Stimulated activated CD4-positive, alpha-beta T cell treated with anti-CD3 and anti-CD28 coated beads, Interleukin-2, amount 100 ng/mL, for 24 hours (primary cell): ENCODE data around the gene ZSWIM9.

Source experiments
- DNase-seq, 2 donors: peaks; one replicate each; pipeline ENCODE4 v3.0.0-alpha.2; 2020

ZSWIM9 gene

DNA sequence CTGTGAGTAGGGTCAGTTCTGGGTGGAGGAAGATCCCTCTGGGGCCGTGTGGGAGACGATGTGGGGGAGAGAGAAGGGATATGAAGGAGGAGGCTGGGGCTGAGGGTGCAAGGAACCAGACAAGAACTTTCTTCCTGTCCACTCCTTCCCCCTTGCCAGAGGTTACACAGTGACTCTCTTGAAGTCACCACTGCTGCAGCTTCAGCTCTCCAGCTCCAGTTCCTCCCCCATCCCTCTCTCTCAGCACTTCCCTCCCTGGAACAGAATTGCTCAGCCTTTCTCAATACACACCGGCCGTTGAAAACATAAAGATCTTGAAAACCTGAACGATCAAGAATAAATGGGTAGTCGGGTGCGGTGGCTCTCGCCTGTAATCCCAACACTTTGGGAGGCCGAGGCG is 5.1 kb downstream of the ZSWIM9 start:
- DNase-seq, result no peak

DNA sequence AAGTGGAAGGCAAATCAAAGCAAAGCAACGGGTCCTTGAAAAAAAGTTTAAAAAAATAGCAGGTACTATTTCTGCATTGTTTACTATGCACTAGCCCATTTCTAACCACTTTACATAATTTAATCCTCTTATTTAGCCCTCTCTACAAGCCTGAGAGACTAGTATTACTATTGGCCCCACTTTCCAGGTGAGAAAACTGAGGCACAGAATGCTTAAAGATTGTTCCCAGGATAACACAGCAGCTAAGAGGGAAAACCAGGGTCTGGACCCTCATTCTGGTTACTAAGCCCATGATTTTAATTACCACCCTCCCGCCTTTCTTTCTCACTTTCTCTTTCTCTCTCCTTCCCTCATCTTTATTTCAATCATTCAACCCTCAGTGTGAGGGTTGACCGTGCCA is 5.7 kb downstream of the ZSWIM9 start:
- DNase-seq, result no peak

DNA sequence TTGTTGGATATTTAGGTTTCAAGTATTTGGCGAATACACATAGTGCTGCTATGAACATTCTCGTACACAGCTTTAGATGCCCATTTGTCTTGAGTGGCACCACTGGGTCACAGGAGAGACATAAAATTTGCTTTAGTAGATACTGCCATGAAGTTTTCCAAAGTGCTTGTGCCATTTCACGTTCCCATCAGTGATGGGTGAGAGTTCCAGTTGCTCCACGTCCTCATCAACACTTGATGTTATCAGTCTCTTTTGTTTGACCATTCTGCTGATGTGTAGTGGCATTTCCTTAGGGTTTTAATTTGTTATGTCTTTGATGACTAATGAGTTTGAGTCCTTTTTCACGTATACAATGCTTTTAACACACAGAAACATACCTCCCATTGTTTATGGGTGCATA is 11.0 kb downstream of the ZSWIM9 start:
- DNase-seq, result no peak

GRCh38 chr19:48182434-48182833 is 12.0 kb downstream of the ZSWIM9 start:
- no peak for DNase-seq

DNA sequence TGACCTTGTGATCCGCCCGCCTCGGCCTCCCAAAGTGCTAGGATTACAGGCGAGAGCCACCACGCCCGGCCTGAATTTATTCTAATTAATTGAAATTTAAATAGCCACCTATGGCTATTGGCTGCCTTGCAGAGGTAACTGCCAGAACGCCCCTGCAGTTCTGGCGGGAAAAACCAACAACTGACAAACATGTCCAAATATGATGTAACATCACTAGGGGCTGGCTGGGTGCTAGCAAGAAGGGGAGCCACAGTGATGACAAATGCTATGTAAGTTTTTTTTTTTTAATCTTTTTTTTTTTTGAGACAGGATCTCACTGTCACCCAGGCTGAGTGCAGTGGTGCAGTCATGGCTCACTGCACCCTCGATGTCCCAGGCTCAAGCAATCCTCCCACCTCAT is 12.9 kb downstream of the ZSWIM9 start:
- no peak for DNase-seq

- DNase-seq, result no peak
These were observed 15.5 kb downstream of the ZSWIM9 start for GRCh38 chr19:48186015-48186414.

DNA sequence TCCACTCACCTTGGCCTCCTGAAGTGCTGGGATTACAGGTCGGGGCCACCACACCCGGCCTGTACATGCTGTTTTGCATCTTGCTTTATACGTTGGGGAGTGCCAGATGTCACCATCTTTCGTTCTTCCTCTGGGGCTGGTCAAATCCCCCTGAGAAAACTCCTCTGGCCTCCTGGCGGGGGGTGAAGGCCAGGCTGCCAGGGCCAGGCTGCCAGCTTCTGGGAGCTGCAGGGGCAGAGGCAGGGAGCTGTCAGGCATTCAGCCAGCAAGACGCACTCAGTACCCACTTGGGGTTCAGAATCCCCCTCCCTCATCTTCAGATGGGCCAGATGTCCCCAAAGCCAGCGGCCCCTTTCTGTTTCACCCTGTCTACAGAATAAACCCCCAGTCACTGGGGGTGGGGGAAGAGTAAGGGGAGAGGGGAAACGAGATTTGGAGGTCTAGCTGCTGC is 16.1 kb downstream of the ZSWIM9 start:
- DNase-seq, result no peak

DNA sequence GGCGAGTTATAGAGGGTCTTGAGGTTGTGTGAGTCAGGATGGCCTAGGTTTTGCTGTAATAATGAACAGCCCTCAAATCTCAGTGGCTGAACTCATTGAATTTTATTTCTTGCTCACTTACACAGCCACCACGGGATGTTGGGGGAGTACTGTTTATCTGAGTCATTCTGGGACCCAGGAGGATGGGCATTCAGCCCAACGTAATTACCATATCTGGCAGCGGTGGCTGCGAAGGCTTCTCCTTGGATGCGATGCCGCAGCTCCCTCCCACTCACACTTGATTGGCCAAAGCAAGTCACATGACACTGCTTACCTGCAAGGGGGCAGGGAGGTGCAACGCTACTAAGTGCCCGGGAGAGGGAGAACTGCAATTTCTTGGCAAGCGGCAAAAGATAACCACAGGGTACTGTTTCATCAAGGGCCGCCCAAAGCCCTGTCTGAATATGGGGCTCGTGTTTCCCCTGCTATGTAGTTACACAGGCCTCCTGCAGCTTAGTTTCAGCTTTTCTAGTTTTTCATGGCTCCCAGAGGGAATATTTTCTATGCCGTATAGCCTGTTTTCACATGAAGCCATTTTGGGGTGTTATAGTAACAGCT is 19.9 kb downstream of the ZSWIM9 start:
- peak; percentile 40 to 59 for DNase-seq

- no peak for DNase-seq
These were observed 20.4 kb downstream of the ZSWIM9 start for GRCh38 chr19:48190885-48191284.

DNA sequence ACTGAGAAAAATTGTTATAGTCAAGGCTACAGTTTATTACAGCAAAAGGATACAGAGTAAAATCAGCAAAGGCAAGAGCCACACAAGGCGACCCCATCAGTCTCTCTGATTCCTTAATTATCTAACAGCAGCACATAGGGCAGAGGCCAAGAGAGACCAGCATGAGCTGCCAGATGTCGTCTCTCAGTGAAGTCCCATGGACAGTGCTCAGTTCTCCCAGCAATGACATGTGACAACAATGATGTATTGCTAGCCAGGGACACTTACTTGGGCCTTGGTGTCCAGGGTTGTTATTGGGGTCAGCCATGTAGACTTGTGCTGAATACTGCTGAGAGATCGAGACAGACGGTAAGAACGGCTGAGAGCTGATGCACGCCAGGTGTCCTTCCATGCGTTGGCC is 22.3 kb downstream of the ZSWIM9 start:
- DNase-seq, result no peak

- DNase-seq, result peak; percentile 38
These were observed 23.8 kb downstream of the ZSWIM9 start for GRCh38 chr19:48194041-48194843.

GRCh38 chr19:48194844-48195830 is 24.7 kb downstream of the ZSWIM9 start:
- no peak for DNase-seq

GRCh38 chr19:48196321-48196763 is 25.9 kb downstream of the ZSWIM9 start:
- no peak for DNase-seq

DNA sequence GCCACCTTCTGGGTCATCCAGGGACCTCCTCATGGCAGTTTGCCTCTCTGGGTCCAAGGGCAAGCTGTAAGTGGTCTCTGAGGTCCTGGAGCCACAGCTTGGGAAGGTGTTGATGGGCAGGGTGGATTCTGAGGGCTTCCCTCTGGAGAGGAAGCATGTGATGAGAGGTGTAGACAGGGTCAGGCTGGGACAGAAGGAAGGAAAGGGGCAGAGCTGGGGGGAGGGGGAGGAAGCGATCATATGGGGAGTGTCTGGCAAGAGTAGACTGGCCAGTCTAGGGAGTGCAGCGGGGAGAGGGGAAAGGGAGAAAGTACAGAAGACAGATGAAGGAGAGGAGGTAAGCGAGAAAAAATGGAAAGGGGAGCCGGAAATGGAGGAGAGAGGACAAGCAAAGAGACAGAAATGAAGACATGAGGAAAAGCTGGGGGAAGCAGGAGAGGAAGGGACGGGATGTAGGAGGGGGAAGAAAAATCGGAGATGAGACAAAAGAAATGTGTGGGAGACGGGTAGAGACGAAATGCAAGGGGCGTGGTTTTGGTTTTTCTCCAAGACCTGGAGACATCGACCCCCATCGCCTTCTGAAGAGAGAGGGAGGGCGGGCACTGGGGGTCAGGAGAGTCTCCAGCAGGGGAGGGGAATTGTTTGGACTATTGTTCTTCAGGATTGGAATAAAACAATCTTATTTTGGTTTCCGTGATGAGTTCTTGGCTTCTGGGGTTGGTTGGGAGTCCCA is 26.6 kb downstream of the ZSWIM9 start:
- no peak for DNase-seq

DNA sequence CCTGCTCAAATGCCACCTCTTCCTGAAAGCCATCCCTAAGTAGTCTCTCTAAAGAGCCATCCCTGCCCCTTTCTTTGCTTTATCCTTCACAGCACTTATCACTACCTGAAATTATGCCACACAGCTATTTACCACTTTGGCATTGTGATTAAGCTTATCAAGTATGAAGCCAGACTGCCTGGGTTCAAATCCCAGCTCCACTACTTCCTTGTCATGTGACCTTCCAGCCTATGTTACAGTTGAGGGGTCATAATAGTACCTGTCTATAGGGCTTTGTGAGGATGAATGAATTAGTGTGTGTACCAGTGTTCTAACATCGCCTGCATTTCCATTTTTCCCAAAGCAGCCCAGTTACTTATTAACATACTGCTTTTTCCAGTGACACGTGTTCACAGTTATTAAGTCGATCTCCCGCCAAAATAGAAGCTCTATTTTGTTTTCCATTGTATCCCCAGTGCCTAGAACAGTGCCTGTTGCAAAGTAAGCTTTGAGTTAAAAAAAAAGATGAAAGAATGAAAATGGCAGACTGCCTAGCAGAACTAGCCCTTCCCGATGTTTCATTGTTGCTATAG is 32.8 kb downstream of the ZSWIM9 start:
- peak in 1 of 2 donors; percentile 30 for DNase-seq

GRCh38 chr19:48203794-48204628 is 33.5 kb downstream of the ZSWIM9 start:
- peak; percentile 92 to 93 for DNase-seq

DNA sequence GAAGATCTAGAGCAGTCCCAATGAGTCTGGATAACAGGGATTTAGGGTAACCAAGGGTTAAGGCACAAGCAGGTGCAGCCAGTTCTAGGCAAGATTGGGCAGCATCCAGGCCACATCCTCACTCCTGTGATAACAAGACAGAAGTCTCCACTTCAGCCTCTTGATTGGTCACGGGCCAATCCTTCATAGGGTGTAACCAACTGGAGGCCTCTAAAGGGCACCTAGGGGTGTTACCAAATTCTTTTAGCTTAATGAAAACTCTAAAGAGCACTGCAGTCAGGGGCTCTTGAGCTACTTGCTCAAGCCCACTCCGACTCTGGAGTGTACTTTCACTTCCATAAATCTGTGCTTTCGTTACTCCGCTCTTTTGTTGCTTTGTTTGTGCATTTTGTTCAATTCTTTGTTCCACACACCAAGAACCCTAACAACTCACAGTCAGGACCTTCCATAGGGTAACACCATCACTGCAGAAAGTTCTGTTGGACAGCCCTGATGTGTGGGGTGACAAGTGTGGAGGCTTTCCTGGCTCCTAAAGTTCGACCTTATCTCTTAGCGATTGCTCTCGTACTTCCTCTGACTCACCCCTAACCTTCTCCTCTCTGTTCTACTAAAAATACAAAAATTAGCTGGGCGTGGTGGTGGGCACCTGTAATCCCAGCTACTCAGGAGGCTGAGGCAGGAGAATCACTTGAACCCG is 36.1 kb downstream of the ZSWIM9 start:
- DNase-seq, result no peak

DNA sequence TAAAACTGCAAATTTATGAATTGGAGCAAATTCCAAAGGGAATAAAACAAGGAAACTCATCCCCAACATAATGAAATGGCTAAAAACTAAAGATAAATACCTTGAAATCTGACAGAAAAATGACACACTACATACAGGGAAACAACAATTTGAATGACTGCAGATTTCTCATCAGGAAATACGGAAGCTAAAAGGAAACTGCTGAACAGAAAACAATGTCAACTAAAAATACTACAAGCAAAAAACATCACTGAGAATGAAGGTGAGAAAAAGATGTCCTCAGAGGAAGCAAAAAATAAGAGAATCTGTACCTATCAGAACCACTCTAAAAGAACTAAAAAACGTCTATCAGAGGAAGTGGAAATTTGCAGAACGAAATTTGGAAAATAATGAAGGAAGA is 39.5 kb downstream of the ZSWIM9 start:
- DNase-seq, result no peak

DNA sequence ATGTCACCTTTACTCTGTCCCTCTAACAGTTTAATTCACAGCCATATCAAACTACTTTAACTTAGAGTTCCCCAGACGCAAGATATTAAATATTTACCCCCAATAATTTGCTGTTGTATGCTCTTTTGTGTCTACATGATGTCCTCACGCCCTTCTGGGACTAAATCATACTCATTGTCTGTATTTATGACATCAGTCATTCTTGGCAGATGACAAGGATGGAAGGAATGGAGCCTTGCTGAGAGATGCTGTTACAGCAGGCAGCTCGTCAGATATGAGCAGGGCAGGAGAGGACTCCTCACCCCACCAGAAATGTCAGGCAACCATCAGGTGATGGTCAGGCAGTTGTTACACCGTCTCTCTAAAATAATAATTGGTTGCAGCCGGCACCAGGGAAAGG is 43.5 kb downstream of the ZSWIM9 start:
- DNase-seq, result no peak

DNA sequence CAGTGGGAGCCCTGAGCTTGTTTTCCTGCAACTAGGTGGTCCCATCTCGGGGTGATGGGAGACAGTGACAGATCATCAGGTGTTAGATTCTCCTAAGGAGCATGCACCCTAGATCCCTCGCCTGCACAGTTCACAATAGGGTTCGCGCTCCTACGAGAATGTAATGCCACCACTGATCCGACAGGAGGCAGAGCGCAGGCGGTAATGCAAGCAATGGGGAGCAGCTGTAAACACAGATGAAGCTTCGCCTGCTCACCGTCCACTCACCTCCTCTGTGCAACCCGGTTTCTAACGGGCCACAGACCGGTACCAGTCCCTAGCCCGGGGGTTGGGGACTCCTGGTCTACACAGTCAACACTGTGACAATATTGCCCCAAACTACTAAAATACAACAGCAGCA is 46.5 kb downstream of the ZSWIM9 start:
- no peak for DNase-seq

DNA sequence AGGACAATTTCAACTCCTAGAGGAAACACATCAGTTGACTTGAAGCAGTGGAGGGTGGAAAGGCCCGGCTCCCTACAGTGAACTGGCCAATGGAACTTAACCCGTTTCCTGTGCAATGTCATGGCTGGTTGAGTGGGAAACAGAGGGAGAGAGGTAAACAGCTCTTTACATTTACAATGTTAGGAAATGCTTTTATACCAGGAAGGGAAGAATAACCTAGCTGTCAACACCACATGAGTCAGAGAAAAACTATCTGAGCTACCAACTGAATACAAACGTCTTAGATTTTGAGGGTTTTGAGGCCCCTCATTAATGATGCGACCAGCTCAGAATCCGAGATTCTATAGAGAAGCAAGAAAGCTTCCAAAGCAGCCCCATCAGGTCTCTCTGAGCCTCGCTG is 48.5 kb downstream of the ZSWIM9 start:
- DNase-seq, result no peak
